GM23338 (cell line): ENCODE results near the gene SERPINC1. TPM values are rescaled to one million over a fixed set of nuclear protein-coding genes. Genes with fewer than 3 reads are reported as not detected.

ENCODE experiments used
- ATAC-seq: fragments of 200-7000 bp; cut with Tn5 transposase; 3 replicates; pipeline ENCODE4 v1.9.1; 2020
- DNase-seq: peaks from one replicate; pipeline ENCODE4 v3.0.0-alpha.2; 2015; ENCODE audit warnings: low spot score
- H2AFZ ChIP-seq: fragments of 200-600 bp; sonication (generic); 2 replicates; pipeline ENCODE4 v1.8.0; 2016; ENCODE audit warnings: antibody characterized with exemption, mild to moderate bottlenecking, moderate library complexity
- H3F3A ChIP-seq: fragments of 200-600 bp; sonication (generic); replicated peaks from 2 replicates; pipeline ENCODE4 v1.8.0; 2017; ENCODE audit warnings: antibody characterized with exemption, mixed run types, low read depth
- H3K27ac ChIP-seq: fragments of 200-600 bp; sonication (generic); 2 replicates; pipeline ENCODE4 v1.6.1; 2016; ENCODE audit warnings: low read depth
- H3K27me3 ChIP-seq: fragments of 200-600 bp; sonication (generic); 2 replicates; pipeline ENCODE4 v1.8.0; 2016; ENCODE audit warnings: mild to moderate bottlenecking, mixed run types, moderate library complexity; ENCODE audit not compliant: insufficient read depth
- H3K36me3 ChIP-seq: fragments of 200-600 bp; sonication (generic); 2 replicates; pipeline ENCODE4 v1.8.0; 2016; ENCODE audit warnings: mild to moderate bottlenecking; ENCODE audit not compliant: insufficient read depth
- H3K4me1 ChIP-seq: fragments of 200-600 bp; sonication (generic); 2 replicates; pipeline ENCODE4 v1.8.0; 2016; ENCODE audit warnings: mild to moderate bottlenecking, moderate library complexity; ENCODE audit not compliant: insufficient read depth
- H3K4me2 ChIP-seq: fragments of 200-600 bp; sonication (generic); 2 replicates; pipeline ENCODE4 v1.7.1; 2017; ENCODE audit warnings: mixed run types
- H3K4me3 ChIP-seq: fragments of 200-600 bp; sonication (generic); 2 replicates; pipeline ENCODE4 v1.6.1; 2016; ENCODE audit warnings: mixed run types
- H3K79me2 ChIP-seq: fragments of 200-600 bp; sonication (generic); replicated peaks from 2 replicates; pipeline ENCODE4 v1.8.0; 2017; ENCODE audit warnings: mild to moderate bottlenecking; ENCODE audit not compliant: insufficient read depth
- H3K9me2 ChIP-seq: fragments of 200-600 bp; sonication (generic); 2 replicates; pipeline ENCODE4 v1.8.0; 2017; ENCODE audit not compliant: insufficient read depth
- H4K20me1 ChIP-seq: fragments of 200-600 bp; sonication (generic); replicated peaks from 2 replicates; pipeline ENCODE4 v1.8.0; 2017; ENCODE audit warnings: mild to moderate bottlenecking; ENCODE audit not compliant: insufficient read depth
- H3K27ac Mint-ChIP-seq: 2 replicates; pipeline ENCODE4 v1.8.0; 2020; ENCODE audit warnings: inconsistent platforms, mild to moderate bottlenecking, moderate library complexity, mixed read lengths
- H3K27me3 Mint-ChIP-seq: 3 replicates; pipeline ENCODE4 v1.8.0; 2022; ENCODE audit warnings: low read depth, mild to moderate bottlenecking, moderate library complexity, mixed read lengths, inconsistent platforms; ENCODE audit not compliant: insufficient read depth, poor library complexity
- H3K36me3 Mint-ChIP-seq: 3 replicates; pipeline ENCODE4 v1.8.0; 2021; ENCODE audit warnings: low read depth, mild to moderate bottlenecking, inconsistent platforms, moderate library complexity, mixed read lengths
- H3K4me1 Mint-ChIP-seq: 3 replicates; pipeline ENCODE4 v1.8.0; 2020; ENCODE audit warnings: mild to moderate bottlenecking, inconsistent platforms, mixed read lengths
- H3K4me3 Mint-ChIP-seq: 3 replicates; pipeline ENCODE4 v1.8.0; 2021; ENCODE audit warnings: moderate library complexity, mild to moderate bottlenecking, inconsistent platforms, mixed read lengths
- H3K9me3 Mint-ChIP-seq: 3 replicates; pipeline ENCODE4 v1.8.0; 2020; ENCODE audit warnings: moderate library complexity, mild to moderate bottlenecking, inconsistent platforms, mixed read lengths
- CREB1 ChIP-seq: fragments of 250-450 bp; sonication (Bioruptor Pico); IDR thresholded peaks from 2 replicates; pipeline ENCODE4 v1.5.0; 2020; ENCODE audit warnings: low read depth, mild to moderate bottlenecking, moderate library complexity
- CTCF ChIP-seq, 2 experiments: fragments of 200-600 bp in 1 of 2; sonication (generic) in 1 of 2; conservative IDR thresholded peaks; 2 replicates each; pipeline versions ENCODE4 v1.5.1 to v1.6.1; 2016 to 2017; ENCODE audit warnings: antibody characterized with exemption in 2 of 2, low read depth in 2 of 2, mild to moderate bottlenecking in 2 of 2, moderate library complexity in 1 of 2
- ETS1 ChIP-seq: IDR thresholded peaks from 2 replicates; pipeline ENCODE4 v1.6.1; 2016; ENCODE audit warnings: antibody characterized with exemption
- EZH2 ChIP-seq: fragments of 200-600 bp; sonication (generic); IDR thresholded peaks from one replicate; pipeline ENCODE4 v1.8.0; 2017; ENCODE audit warnings: antibody characterized with exemption, mild to moderate bottlenecking, low read depth; ENCODE audit not compliant: unreplicated experiment
- EZH2phosphoT487 ChIP-seq: fragments of 200-600 bp; sonication (generic); IDR thresholded peaks from one replicate; pipeline ENCODE4 v1.8.1; 2018; ENCODE audit warnings: antibody characterized with exemption; ENCODE audit not compliant: unreplicated experiment
- JUNB ChIP-seq: IDR thresholded peaks from one replicate; pipeline ENCODE4 v1.6.1; 2016; ENCODE audit warnings: antibody characterized with exemption; ENCODE audit not compliant: unreplicated experiment
- NANOG ChIP-seq: IDR thresholded peaks from 2 replicates; pipeline ENCODE4 v1.6.1; 2016; ENCODE audit warnings: antibody characterized with exemption, borderline replicate concordance
- POLR2AphosphoS5 ChIP-seq: IDR thresholded peaks from 2 replicates; pipeline ENCODE4 v1.6.1; 2016; ENCODE audit warnings: antibody characterized with exemption, low read depth
- REST ChIP-seq: IDR thresholded peaks from one replicate; pipeline ENCODE4 v1.6.1; 2018; ENCODE audit warnings: antibody characterized with exemption; ENCODE audit not compliant: unreplicated experiment
- STAT1 ChIP-seq: IDR thresholded peaks from one replicate; pipeline ENCODE4 v1.6.1; 2016; ENCODE audit warnings: antibody characterized with exemption; ENCODE audit not compliant: unreplicated experiment
- ZNF114 ChIP-seq: fragments of 250-450 bp; sonication (Bioruptor Pico); IDR thresholded peaks from 2 replicates; pipeline ENCODE4 v1.5.0; 2020; ENCODE audit warnings: mild to moderate bottlenecking, moderate library complexity
- ZNF331 ChIP-seq: fragments of 250-450 bp; sonication (Bioruptor Pico); IDR thresholded peaks from 2 replicates; pipeline ENCODE4 v1.5.0; 2020; ENCODE audit warnings: low read depth, mild to moderate bottlenecking, moderate library complexity
- ZNF462 ChIP-seq: fragments of 250-450 bp; sonication (Bioruptor Pico); IDR thresholded peaks from 2 replicates; pipeline ENCODE4 v1.5.0; 2020; ENCODE audit warnings: mild to moderate bottlenecking, moderate library complexity
- polyA plus RNA-seq: library from polyadenylated mRNA; unstranded; fragments of >200 nt; fragmentation: Nextera tagmentation; extraction: Ambion mirVana; gene quantifications from 2 replicates; pipeline ENCODE4 v1.2.1, GENCODE V29; 2016
- total RNA-seq: library from RNA; depleted of rRNA; stranded (reverse); fragments of >200 nt; shearing (Covaris generic); gene quantifications from 2 replicates; pipeline ENCODE4 v1.2.3, GENCODE V29; 2014

Gene SERPINC1
- total and polyA plus RNA-seq, 2 experiments from 2014 or later, result not detected

GRCh38 chr1:173865468-173866164 lies 51.5 kb downstream of the SERPINC1 start:
- Mint-ChIP-seq H3K27ac (peak overlapping the region; percentile 100), H3K4me3 (peak overlapping the region; percentile 100), H3K27me3 (peaks cover 57% of the 10 kb centered on the region), H3K36me3 (peaks cover 74% of the 10 kb centered on the region), H3K9me3 (peaks cover 13% of the 10 kb centered on the region; the same call in 2 of the 3 replicates), H3K4me1 (peaks cover 33% of the 10 kb centered on the region)
- H2AFZ ChIP-seq, result no peak overlapping the region
- no peak for ATAC-seq
- peaks cover 39% of the 10 kb centered on the region for H3K36me3 ChIP-seq
- peak overlapping the region; percentile 90 for H3K4me3 ChIP-seq
- H3K27me3 ChIP-seq, result no peaks in the 10 kb centered on the region
- H3K79me2 ChIP-seq, result peaks cover 45% of the 10 kb centered on the region
- H4K20me1 ChIP-seq, result peaks cover 16% of the 10 kb centered on the region
- H3F3A ChIP-seq, result peaks cover 71% of the 10 kb centered on the region
- peak overlapping the region; percentile 96 for H3K27ac ChIP-seq
- no peaks in the 10 kb centered on the region for H3K9me2 ChIP-seq
- H3K4me2 ChIP-seq, result peak overlapping the region; percentile 87
- TF ChIP-seq CTCF (conservative IDR thresholded peaks at IDR 0.05; ENCODE audit: low read depth in 2 of 2), result no peak
- TF ChIP-seq POLR2AphosphoS5, result peak; percentile 56; the same call in 1 of the 2 replicates
- TF ChIP-seq ZNF462 (CRISPR knock-in tag), result no peak
- TF ChIP-seq EZH2, result no peak
- TF ChIP-seq JUNB, result no peak
- no peak for TF ChIP-seq REST
- no peak for TF ChIP-seq STAT1
- TF ChIP-seq ETS1, result no peak
- TF ChIP-seq EZH2phosphoT487, result no peak
- TF ChIP-seq NANOG, result no peak
- TF ChIP-seq ZNF114 (CRISPR knock-in tag), result no peak
- TF ChIP-seq ZNF331 (CRISPR knock-in tag), result 0 out of 2 replicates have a peak, but pooled peaks have one; percentile 26
- no peak for TF ChIP-seq CREB1 (CRISPR knock-in tag)
- no peak for DNase-seq
- H3K4me1 ChIP-seq, result peaks cover 35% of the 10 kb centered on the region
